ENCODE data around the gene SH3RF2.

Gene SH3RF2

DNA sequence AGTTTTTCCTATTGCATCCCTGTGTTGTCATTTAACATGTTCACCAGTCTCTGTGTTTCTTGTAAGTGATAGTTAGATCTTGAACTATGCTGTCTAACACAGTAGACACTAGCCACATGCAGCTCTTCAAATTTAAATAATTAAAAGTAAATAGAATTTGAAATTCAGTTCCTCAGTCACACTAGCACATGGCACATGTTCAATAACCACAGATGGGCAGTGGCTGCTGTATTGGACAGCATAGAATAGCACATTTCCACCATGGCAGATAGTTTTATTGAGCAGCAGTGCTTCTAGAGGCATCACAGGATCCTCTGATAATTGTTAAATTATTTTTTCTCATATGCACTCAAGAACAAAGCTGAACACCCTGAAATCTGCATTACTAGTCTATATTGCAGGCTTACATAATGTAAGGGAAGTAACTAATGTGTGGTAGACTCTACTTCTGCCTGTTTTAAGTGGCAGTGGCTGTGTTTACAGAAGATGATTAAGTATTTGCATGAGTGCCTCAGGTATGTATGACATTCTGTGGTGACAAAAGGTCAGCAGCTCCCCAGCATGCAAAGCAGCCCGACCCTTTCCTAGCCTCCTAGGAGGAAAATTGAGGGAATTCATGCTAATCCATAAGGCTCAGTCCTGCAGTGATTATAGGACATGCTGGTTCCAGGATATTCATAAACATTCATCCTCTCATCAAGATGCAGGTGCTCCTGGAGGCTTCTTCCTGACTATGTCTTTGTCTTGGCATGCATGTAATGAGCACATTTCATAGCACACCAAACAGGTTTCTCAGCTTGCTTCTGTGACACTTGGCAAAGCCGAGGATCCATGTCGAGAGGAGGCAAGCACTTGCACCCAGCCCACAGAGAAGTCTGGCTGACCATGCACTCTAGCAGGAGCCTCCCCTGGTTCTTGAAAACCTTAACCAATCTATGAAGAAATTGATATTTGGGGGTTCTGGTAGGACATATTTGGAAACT lies 45.5 kb downstream of the SH3RF2 start:
- Histone ChIP-seq H3K36me3 (ENCODE audit: insufficient read depth) (no peaks in the 10 kb centered on the region), H3K4me1 (ENCODE audit: low read depth, poor library complexity, severe bottlenecking) (no peaks in the 10 kb centered on the region), H3K4me2 (no peak overlapping the region), H3K27ac (no peak overlapping the region), H4K20me1 (ENCODE audit: insufficient read depth) (no peaks in the 10 kb centered on the region), H3K79me2 (ENCODE audit: insufficient read depth, low read depth) (no peaks in the 10 kb centered on the region), H3K4me3 (IDR thresholded peaks at IDR 0.05; ENCODE audit: insufficient read depth, low read depth, low read length) (no peak overlapping the region), H2AFZ (ENCODE audit: low read depth) (no peak overlapping the region), H3K27me3 (ENCODE audit: insufficient read depth, low read depth) (no peaks in the 10 kb centered on the region), H3K9ac (no peak overlapping the region)
- TF ChIP-seq, protein P1, sequence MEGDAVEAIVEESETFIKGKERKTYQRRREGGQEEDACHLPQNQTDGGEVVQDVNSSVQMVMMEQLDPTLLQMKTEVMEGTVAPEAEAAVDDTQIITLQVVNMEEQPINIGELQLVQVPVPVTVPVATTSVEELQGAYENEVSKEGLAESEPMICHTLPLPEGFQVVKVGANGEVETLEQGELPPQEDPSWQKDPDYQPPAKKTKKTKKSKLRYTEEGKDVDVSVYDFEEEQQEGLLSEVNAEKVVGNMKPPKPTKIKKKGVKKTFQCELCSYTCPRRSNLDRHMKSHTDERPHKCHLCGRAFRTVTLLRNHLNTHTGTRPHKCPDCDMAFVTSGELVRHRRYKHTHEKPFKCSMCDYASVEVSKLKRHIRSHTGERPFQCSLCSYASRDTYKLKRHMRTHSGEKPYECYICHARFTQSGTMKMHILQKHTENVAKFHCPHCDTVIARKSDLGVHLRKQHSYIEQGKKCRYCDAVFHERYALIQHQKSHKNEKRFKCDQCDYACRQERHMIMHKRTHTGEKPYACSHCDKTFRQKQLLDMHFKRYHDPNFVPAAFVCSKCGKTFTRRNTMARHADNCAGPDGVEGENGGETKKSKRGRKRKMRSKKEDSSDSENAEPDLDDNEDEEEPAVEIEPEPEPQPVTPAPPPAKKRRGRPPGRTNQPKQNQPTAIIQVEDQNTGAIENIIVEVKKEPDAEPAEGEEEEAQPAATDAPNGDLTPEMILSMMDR (conservative IDR thresholded peaks at IDR 0.05; ENCODE audit: low read depth, low read length): no peak

DNA sequence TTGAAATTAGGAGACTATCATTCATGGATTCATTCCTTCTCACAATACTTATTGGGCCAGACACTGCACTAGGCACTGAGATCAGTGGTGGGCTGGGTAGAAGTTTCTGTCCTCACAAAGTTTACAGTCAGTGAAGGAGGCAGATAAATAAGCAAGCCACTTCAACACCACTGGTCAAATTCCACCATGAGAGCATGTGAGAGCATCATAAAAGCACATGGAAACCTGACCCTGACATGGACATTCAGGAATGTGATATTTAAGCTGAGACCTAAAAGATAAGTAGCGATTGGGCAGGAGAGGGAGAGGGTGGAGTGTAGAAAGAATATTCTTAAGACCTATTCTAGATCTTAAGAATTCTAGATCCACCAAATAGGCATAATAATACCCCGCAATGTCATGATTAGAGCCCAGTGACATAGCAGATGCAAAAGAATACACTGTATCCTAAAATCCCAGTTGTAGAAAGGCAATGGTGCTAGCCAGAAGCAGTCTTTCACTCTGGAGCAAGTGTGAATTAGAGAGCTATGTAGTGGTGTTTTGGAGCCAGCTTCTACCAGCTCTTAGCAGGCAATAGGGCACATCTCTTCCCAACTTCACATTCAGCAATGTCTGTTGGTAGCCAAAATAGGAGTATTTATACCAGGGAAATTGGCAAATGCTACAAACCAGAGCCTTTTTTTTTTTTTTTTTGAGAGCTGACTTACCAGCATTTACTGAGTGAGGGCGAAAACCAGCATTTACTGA lies 46.4 kb downstream of the SH3RF2 start:
- Histone ChIP-seq H3K4me2 (no peak overlapping the region), H3K4me1 (ENCODE audit: low read depth, poor library complexity, severe bottlenecking) (no peaks in the 10 kb centered on the region), H2AFZ (ENCODE audit: low read depth) (no peak overlapping the region), H3K79me2 (ENCODE audit: insufficient read depth, low read depth) (no peaks in the 10 kb centered on the region), H3K9ac (no peak overlapping the region), H3K36me3 (ENCODE audit: insufficient read depth) (no peaks in the 10 kb centered on the region), H3K27ac (no peak overlapping the region), H3K27me3 (ENCODE audit: insufficient read depth, low read depth) (no peaks in the 10 kb centered on the region), H3K4me3 (IDR thresholded peaks at IDR 0.05; ENCODE audit: insufficient read depth, low read depth, low read length) (no peak overlapping the region), H4K20me1 (ENCODE audit: insufficient read depth) (no peaks in the 10 kb centered on the region)
- TF ChIP-seq, protein P1 (conservative IDR thresholded peaks at IDR 0.05; ENCODE audit: low read depth, low read length): no peak

DNA sequence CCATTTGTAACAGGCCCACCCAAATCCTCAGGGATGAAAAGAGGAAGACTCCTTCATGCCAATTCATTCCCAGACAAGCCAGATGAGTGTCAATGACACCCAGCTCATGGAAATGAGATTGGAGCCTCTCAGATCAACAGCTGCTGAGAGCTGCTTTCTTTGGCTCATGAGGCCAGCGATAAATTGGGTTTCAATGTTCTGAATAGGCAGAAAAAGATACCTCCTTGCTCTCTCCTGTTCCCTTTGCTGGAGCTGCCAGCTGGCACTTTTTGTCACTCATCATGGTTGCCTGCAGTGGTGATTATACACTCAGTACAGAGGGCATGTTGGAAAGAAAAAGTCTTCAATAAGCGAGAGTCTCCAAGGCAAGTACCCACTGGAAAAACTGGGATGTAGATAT lies 47.1 kb downstream of the SH3RF2 start:
- H3K4me1 ChIP-seq (ENCODE audit: low read depth, poor library complexity, severe bottlenecking): no peaks in the 10 kb centered on the region
- no peak overlapping the region for H3K4me3 ChIP-seq (IDR thresholded peaks at IDR 0.05; ENCODE audit: insufficient read depth, low read depth, low read length)
- H3K27me3 ChIP-seq (ENCODE audit: insufficient read depth, low read depth): no peaks in the 10 kb centered on the region
- TF ChIP-seq, protein P1 (conservative IDR thresholded peaks at IDR 0.05; ENCODE audit: low read depth, low read length): no peak
- no peaks in the 10 kb centered on the region for H3K36me3 ChIP-seq (ENCODE audit: insufficient read depth)
- no peak overlapping the region for H2AFZ ChIP-seq (ENCODE audit: low read depth)
- H3K4me2 ChIP-seq: no peak overlapping the region
- H4K20me1 ChIP-seq (ENCODE audit: insufficient read depth): no peaks in the 10 kb centered on the region
- no peaks in the 10 kb centered on the region for H3K79me2 ChIP-seq (ENCODE audit: insufficient read depth, low read depth)
- no peak overlapping the region for H3K27ac ChIP-seq
- no peak overlapping the region for H3K9ac ChIP-seq

DNA sequence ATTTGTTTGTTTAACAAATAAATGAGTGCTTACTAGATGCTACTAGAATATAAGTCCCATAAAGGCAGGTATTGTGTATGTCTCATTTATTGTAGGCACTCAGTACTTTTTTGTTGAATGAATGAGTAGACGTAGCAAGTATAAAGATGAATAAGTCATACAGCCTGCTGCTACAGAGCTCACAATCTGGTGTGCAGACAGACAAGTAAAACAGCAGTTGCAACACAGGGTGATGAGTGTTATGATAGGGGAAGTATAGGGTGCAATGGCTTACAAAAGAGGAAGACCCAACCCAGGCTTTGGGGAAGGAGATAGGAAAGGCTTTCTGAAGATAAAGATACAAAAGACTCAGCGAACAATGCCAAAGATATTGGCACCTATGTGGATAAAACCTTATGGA lies 47.7 kb downstream of the SH3RF2 start:
- Histone ChIP-seq H3K27ac (no peak overlapping the region), H3K27me3 (ENCODE audit: insufficient read depth, low read depth) (no peaks in the 10 kb centered on the region), H3K4me3 (IDR thresholded peaks at IDR 0.05; ENCODE audit: insufficient read depth, low read depth, low read length) (no peak overlapping the region), H3K4me1 (ENCODE audit: low read depth, poor library complexity, severe bottlenecking) (no peaks in the 10 kb centered on the region), H2AFZ (ENCODE audit: low read depth) (no peak overlapping the region), H3K4me2 (no peak overlapping the region), H3K9ac (no peak overlapping the region), H4K20me1 (ENCODE audit: insufficient read depth) (no peaks in the 10 kb centered on the region), H3K36me3 (ENCODE audit: insufficient read depth) (no peaks in the 10 kb centered on the region), H3K79me2 (ENCODE audit: insufficient read depth, low read depth) (no peaks in the 10 kb centered on the region)
- TF ChIP-seq, protein P1 (conservative IDR thresholded peaks at IDR 0.05; ENCODE audit: low read depth, low read length): no peak

All from KMS-11 (cell line).